Parathyroid adenoma (tissue), 2 donors: ENCODE measurements around the gene TCHP.

Experiments
- H2AFZ ChIP-seq: fragments of 300-600 bp; sonication (generic); one replicate; pipeline ENCODE4 v1.7.0; 2017; ENCODE audit warnings: antibody characterized with exemption, mild to moderate bottlenecking
- H3K27ac ChIP-seq: fragments of 300-600 bp; sonication (generic); one replicate; pipeline ENCODE4 v1.7.0; 2017
- H3K27me3 ChIP-seq: fragments of 300-600 bp; sonication (generic); one replicate; pipeline ENCODE4 v1.7.0; 2017; ENCODE audit warnings: low read length; ENCODE audit not compliant: control insufficient read depth, insufficient read depth
- H3K36me3 ChIP-seq: fragments of 300-600 bp; sonication (generic); one replicate; pipeline ENCODE4 v1.7.0; 2017; ENCODE audit warnings: low read length; ENCODE audit not compliant: control insufficient read depth, insufficient read depth
- H3K4me1 ChIP-seq: fragments of 300-600 bp; sonication (generic); one replicate; pipeline ENCODE4 v1.7.0; 2017; ENCODE audit warnings: control low read depth
- H3K4me2 ChIP-seq: fragments of 300-600 bp; sonication (generic); one replicate; pipeline ENCODE4 v1.7.0; 2017; ENCODE audit warnings: low read length
- H3K4me3 ChIP-seq: fragments of 300-600 bp; sonication (generic); one replicate; pipeline ENCODE4 v1.7.0; 2017; ENCODE audit warnings: low read depth, low read length
- H3K79me2 ChIP-seq: fragments of 300-600 bp; sonication (generic); one replicate; pipeline ENCODE4 v1.7.0; 2017; ENCODE audit warnings: control low read depth
- H3K9ac ChIP-seq: fragments of 300-600 bp; sonication (generic); one replicate; pipeline ENCODE4 v1.7.0; 2017; ENCODE audit warnings: mild to moderate bottlenecking
- H3K9me3 ChIP-seq: fragments of 300-600 bp; sonication (generic); one replicate; pipeline ENCODE4 v1.7.0; 2017; ENCODE audit warnings: low read length; ENCODE audit not compliant: control insufficient read depth
- CTCF ChIP-seq: fragments of 300-600 bp; sonication (generic); IDR thresholded peaks from one replicate; pipeline ENCODE4 v1.7.0; 2017; ENCODE audit warnings: antibody characterized with exemption, mild to moderate bottlenecking
- donor health status: primary hyperparathyroidism.

Gene TCHP

GRCh38 chr12:109910254-109910968, 10.3 kb downstream of the TCHP start:
- no peaks in the 10 kb centered on the region for H3K79me2 ChIP-seq
- no peaks in the 10 kb centered on the region for H3K27me3 ChIP-seq
- no peak for TF ChIP-seq CTCF
- H3K4me3 ChIP-seq: no peak overlapping the region
- H3K9me3 ChIP-seq: no peaks in the 10 kb centered on the region
- H3K27ac ChIP-seq: no peak overlapping the region
- no peak overlapping the region for H3K9ac ChIP-seq
- H3K4me2 ChIP-seq: no peak overlapping the region
- no peak overlapping the region for H2AFZ ChIP-seq
- no peaks in the 10 kb centered on the region for H3K36me3 ChIP-seq
- no peaks in the 10 kb centered on the region for H3K4me1 ChIP-seq

- Histone ChIP-seq H3K9me3 (no peaks in the 10 kb centered on the region), H2AFZ (no peak overlapping the region), H3K9ac (no peak overlapping the region), H3K4me3 (no peak overlapping the region), H3K4me1 (no peaks in the 10 kb centered on the region), H3K4me2 (no peak overlapping the region), H3K79me2 (no peaks in the 10 kb centered on the region), H3K27me3 (no peaks in the 10 kb centered on the region), H3K36me3 (no peaks in the 10 kb centered on the region), H3K27ac (no peak overlapping the region)
- no peak for TF ChIP-seq CTCF
These were observed 10.9 kb downstream of the TCHP start for GRCh38 chr12:109910969-109911348.

- H3K4me3 ChIP-seq: no peak overlapping the region
- H3K27me3 ChIP-seq: no peaks in the 10 kb centered on the region
- H3K4me2 ChIP-seq: no peak overlapping the region
- no peak overlapping the region for H3K9ac ChIP-seq
- H3K79me2 ChIP-seq: no peaks in the 10 kb centered on the region
- H3K27ac ChIP-seq: no peak overlapping the region
- TF ChIP-seq CTCF: no peak
- no peaks in the 10 kb centered on the region for H3K36me3 ChIP-seq
- no peak overlapping the region for H2AFZ ChIP-seq
- H3K9me3 ChIP-seq: no peaks in the 10 kb centered on the region
- no peaks in the 10 kb centered on the region for H3K4me1 ChIP-seq
These were observed 12.8 kb downstream of the TCHP start for GRCh38 chr12:109912855-109913321.

GRCh38 chr12:109914461-109914860, 14.4 kb downstream of the TCHP start:
- no peak for TF ChIP-seq CTCF
- H3K36me3 ChIP-seq: no peaks in the 10 kb centered on the region
- H3K27me3 ChIP-seq: no peaks in the 10 kb centered on the region
- no peak overlapping the region for H3K4me3 ChIP-seq
- H3K79me2 ChIP-seq: no peaks in the 10 kb centered on the region
- no peaks in the 10 kb centered on the region for H3K4me1 ChIP-seq
- H3K9me3 ChIP-seq: no peaks in the 10 kb centered on the region
- no peak overlapping the region for H3K9ac ChIP-seq
- H3K4me2 ChIP-seq: no peak overlapping the region
- H2AFZ ChIP-seq: no peak overlapping the region
- no peak overlapping the region for H3K27ac ChIP-seq
